ENCODE results near the gene ARAP2. TPM values are rescaled to one million over a fixed set of nuclear protein-coding genes. Genes with fewer than 3 reads are reported as not detected.

ARAP2 gene
- polyA plus RNA-seq, 1 donor (not counting 4 experiments of a cell fraction or from before 2014, with no cell fraction given) = 9.3 TPM

- Histone ChIP-seq H3K4me3 (ENCODE audit: control insufficient read depth in 2 of 3, extremely low read depth in 1 of 3, insufficient read depth in 2 of 3, low read depth in 1 of 3, low read length in 3 of 3) (no peak overlapping the region), H3K4me2 (ENCODE audit: control insufficient read depth, extremely low read depth, insufficient read depth, low read depth, low read length) (no peak overlapping the region), H3K4me1 (ENCODE audit: control insufficient read depth, extremely low read depth, insufficient read depth, low read length) (no peaks in the 10 kb centered on the region), H3K27me3 (ENCODE audit: control insufficient read depth, extremely low read depth, insufficient read depth, low read length) (no peaks in the 10 kb centered on the region), H4K20me1 (ENCODE audit: control insufficient read depth, extremely low read depth, insufficient read depth, low read length) (no peaks in the 10 kb centered on the region), H2AFZ (ENCODE audit: control insufficient read depth, low read length) (no peak overlapping the region), H3K9me3 (ENCODE audit: control insufficient read depth, low read depth, low read length) (no peaks in the 10 kb centered on the region), H3K27ac (ENCODE audit: control insufficient read depth, insufficient read depth, low read length) (no peak overlapping the region), H3K36me3 (ENCODE audit: control insufficient read depth in 2 of 2, extremely low read depth in 1 of 2, insufficient read depth in 2 of 2, low read length in 2 of 2) (peaks cover 7 to 10% of the 10 kb centered on the region in 2 experiments), H3K9me1 (ENCODE audit: control insufficient read depth, extremely low read depth, insufficient read depth, low read length) (no peaks in the 10 kb centered on the region), H3K79me2 (ENCODE audit: control insufficient read depth, insufficient read depth, low read length) (no peaks in the 10 kb centered on the region), H3K9ac (ENCODE audit: control insufficient read depth, extremely low read depth, insufficient read depth, low read length) (no peak overlapping the region)
- FAIRE-seq = no peak
- dilution Hi-C loops (cut with MboI; ENCODE audit: extremely low pct_ligation_motif_present, low sequenced_read_pairs) = no loop called here
- no peak for DNase-seq (ENCODE audit: low read depth, low spot score)
- TF ChIP-seq EZH2 (IDR thresholded peaks at IDR 0.05; ENCODE audit: low read length) (no peak), CTCF (optimal IDR thresholded peaks at IDR 0.05 in 1 of 3, IDR thresholded peaks at IDR 0.05 in 1 of 3, conservative IDR thresholded peaks at IDR 0.05 in 1 of 3; ENCODE audit: extremely low read depth in 1 of 3, insufficient read depth in 2 of 3, low read length in 3 of 3) (no peak)
Measured at GRCh38 chr4:36207367-36207766, 36.9 kb downstream of the ARAP2 start.

GRCh38 chr4:36206603-36207311 is 37.6 kb downstream of the ARAP2 start:
- no peak overlapping the region for H2AFZ ChIP-seq (ENCODE audit: control insufficient read depth, low read length)
- no peak overlapping the region for H3K4me3 ChIP-seq (ENCODE audit: control insufficient read depth in 2 of 3, extremely low read depth in 1 of 3, insufficient read depth in 2 of 3, low read depth in 1 of 3, low read length in 3 of 3)
- dilution Hi-C loops (cut with MboI; ENCODE audit: extremely low pct_ligation_motif_present, low sequenced_read_pairs) = no loop called here
- no peaks in the 10 kb centered on the region for H3K9me3 ChIP-seq (ENCODE audit: control insufficient read depth, low read depth, low read length)
- DNase-seq (ENCODE audit: low read depth, low spot score) (no peak), FAIRE-seq (no peak)
- H3K9ac ChIP-seq (ENCODE audit: control insufficient read depth, extremely low read depth, insufficient read depth, low read length) = no peak overlapping the region
- no peaks in the 10 kb centered on the region for H4K20me1 ChIP-seq (ENCODE audit: control insufficient read depth, extremely low read depth, insufficient read depth, low read length)
- no peaks in the 10 kb centered on the region for H3K4me1 ChIP-seq (ENCODE audit: control insufficient read depth, extremely low read depth, insufficient read depth, low read length)
- H3K27ac ChIP-seq (ENCODE audit: control insufficient read depth, insufficient read depth, low read length) = no peak overlapping the region
- no peak for TF ChIP-seq EZH2 (IDR thresholded peaks at IDR 0.05; ENCODE audit: low read length)
- TF ChIP-seq CTCF (optimal IDR thresholded peaks at IDR 0.05 in 1 of 3, IDR thresholded peaks at IDR 0.05 in 1 of 3, conservative IDR thresholded peaks at IDR 0.05 in 1 of 3; ENCODE audit: extremely low read depth in 1 of 3, insufficient read depth in 2 of 3, low read length in 3 of 3) = no peak
- no peaks in the 10 kb centered on the region for H3K9me1 ChIP-seq (ENCODE audit: control insufficient read depth, extremely low read depth, insufficient read depth, low read length)
- H3K27me3 ChIP-seq (ENCODE audit: control insufficient read depth, extremely low read depth, insufficient read depth, low read length) = no peaks in the 10 kb centered on the region
- H3K36me3 ChIP-seq (ENCODE audit: control insufficient read depth in 2 of 2, extremely low read depth in 1 of 2, insufficient read depth in 2 of 2, low read length in 2 of 2) = peaks cover 6 to 10% of the 10 kb centered on the region in 2 experiments
- H3K79me2 ChIP-seq (ENCODE audit: control insufficient read depth, insufficient read depth, low read length) = no peaks in the 10 kb centered on the region
- H3K4me2 ChIP-seq (ENCODE audit: control insufficient read depth, extremely low read depth, insufficient read depth, low read depth, low read length) = no peak overlapping the region

All from keratinocyte (primary cell).